Naive thymus-derived CD4-positive, alpha-beta T cell (primary cell): ENCODE measurements around the gene KMO. TPM values are rescaled to one million over a fixed set of nuclear protein-coding genes. Genes with fewer than 3 reads are reported as not detected.

Source experiments
- ATAC-seq: fragments of 150-1000 bp; cut with Tn5 transposase; 2 replicates; pipeline ENCODE4 v1.10.0; 2021; ENCODE audit warnings: mild to moderate bottlenecking, moderate library complexity
- CTCF ChIA-PET: fragments of 350-600 bp; sonication (Branson Sonifier 250); formaldehyde crosslinking; loops from one replicate; lab custom pipeline; 2021; ENCODE audit warnings: antibody characterized with exemption; lab: Charles Lee
- POLR2A ChIA-PET: fragments of 350-600 bp; sonication (Branson Sonifier 250); formaldehyde crosslinking; loops from one replicate; lab custom pipeline; 2021; ENCODE audit warnings: antibody characterized with exemption, inconsistent platforms; lab: Charles Lee
- DNase-seq, 9 donors: peaks; one replicate each; pipeline versions ENCODE4 v3.0.0 to v3.0.0-alpha.2; 2020 to 2022; ENCODE audit warnings: mixed read lengths in 1 of 9
- H3K27ac ChIP-seq: one replicate; pipeline ENCODE4 v1.7.0; 2013; ENCODE audit warnings: mild to moderate bottlenecking, low read depth, low read length, moderate library complexity
- H3K27me3 ChIP-seq, 2 donors: one replicate each; pipeline ENCODE4 v1.7.0; 2013; ENCODE audit warnings: low read length in 2 of 2, mild to moderate bottlenecking in 2 of 2, moderate library complexity in 2 of 2; ENCODE audit not compliant: control insufficient read depth in 2 of 2, insufficient read depth in 2 of 2
- H3K36me3 ChIP-seq, 3 experiments: 1 replicate in 2 of 3; 2 replicates in 1 of 3; pipeline ENCODE4 v1.7.0; 2013; ENCODE audit warnings: low read length in 3 of 3, mild to moderate bottlenecking in 3 of 3, moderate library complexity in 1 of 3; ENCODE audit not compliant: insufficient read depth in 3 of 3, control insufficient read depth in 2 of 3
- H3K4me1 ChIP-seq, 2 donors: one replicate each; pipeline ENCODE4 v1.7.0; 2013; ENCODE audit warnings: low read length in 2 of 2, mild to moderate bottlenecking in 2 of 2, moderate library complexity in 1 of 2; ENCODE audit not compliant: control insufficient read depth in 2 of 2, insufficient read depth in 2 of 2
- H3K4me3 ChIP-seq: 2 replicates; pipeline ENCODE4 v1.7.0; 2013; ENCODE audit warnings: mild to moderate bottlenecking, low read length
- H3K9me3 ChIP-seq, 3 experiments: 1 replicate in 2 of 3; 2 replicates in 1 of 3; pipeline ENCODE4 v1.7.0; 2013; ENCODE audit warnings: low read length in 3 of 3; ENCODE audit not compliant: control insufficient read depth in 2 of 3
- H3K27ac Mint-ChIP-seq, 9 donors: one replicate each; pipeline ENCODE4 v1.8.0; 2020 to 2022; ENCODE audit warnings: mixed read lengths in 9 of 9, mild to moderate bottlenecking in 8 of 9, moderate library complexity in 5 of 9, inconsistent platforms in 2 of 9
- H3K27me3 Mint-ChIP-seq, 5 donors: one replicate each; pipeline ENCODE4 v1.8.0; 2021 to 2022; ENCODE audit warnings: mixed read lengths in 5 of 5, mild to moderate bottlenecking in 1 of 5
- H3K36me3 Mint-ChIP-seq, 5 donors: one replicate each; pipeline ENCODE4 v1.8.0; 2020 to 2022; ENCODE audit warnings: mixed read lengths in 5 of 5, mild to moderate bottlenecking in 3 of 5, inconsistent platforms in 1 of 5
- H3K4me1 Mint-ChIP-seq, 7 donors: one replicate each; pipeline ENCODE4 v1.8.0; 2020 to 2022; ENCODE audit warnings: mixed read lengths in 7 of 7, mild to moderate bottlenecking in 3 of 7, inconsistent platforms in 1 of 7
- H3K4me3 Mint-ChIP-seq, 10 donors: one replicate each; pipeline ENCODE4 v1.8.0; 2020 to 2022; ENCODE audit warnings: mild to moderate bottlenecking in 10 of 10, mixed read lengths in 10 of 10, moderate library complexity in 6 of 10, inconsistent platforms in 2 of 10
- H3K9me3 Mint-ChIP-seq, 11 donors: one replicate each; pipeline ENCODE4 v1.8.0; 2020 to 2022; ENCODE audit warnings: mixed read lengths in 11 of 11, mild to moderate bottlenecking in 4 of 11, inconsistent platforms in 1 of 11, moderate library complexity in 1 of 11
- intact Hi-C, 2 donors: fragments of 100-400 bp; cut with micrococcal nuclease; formaldehyde crosslinking; loops; one replicate each; pipeline ENCODE4 v1.15.1; 2023
- polyA plus RNA-seq, 2 donors: library from polyadenylated mRNA; unstranded; fragments of 300-500 nt; fragmentation: Illumina TruSeq; gene quantifications; one replicate each; pipeline ENCODE4 v1.2.3, GENCODE V29; 2021
- total RNA-seq, 6 experiments: library from RNA in 5 of 6; stranded (reverse) in 5 of 6; gene quantifications; 1 replicate in 5 of 6; 2 replicates in 1 of 6; pipeline ENCODE4 v1.2.3 and lab custom pipeline; 2021 to 2026

KMO gene
- total and polyA plus RNA-seq, 7 experiments from 2014 or later: 0.51 to 3.3 (median 0.82) TPM; not detected in 3

GRCh38 chr1:241645199-241645598 is 113.0 kb downstream of the KMO start:
- intact Hi-C loops: loop anchor here in 1 of 2 donors (10.0 kb wide), 1 partner anchor 1610 kb away; the partner anchor contains the start of genes CEP170 and SDCCAG8
- Histone ChIP-seq H3K27me3 (no peaks in the 10 kb centered on the region), H3K9me3 (no peaks in the 10 kb centered on the region), H3K4me1 (no peaks in the 10 kb centered on the region), H3K4me3 (no peak overlapping the region), H3K27ac (no peak overlapping the region), H3K36me3 (no peaks in the 10 kb centered on the region)
- DNase-seq (no peak), ATAC-seq (no peak)
- peaks cover 0 to 7% (median 4%) of the 10 kb centered on the region in 11 donors for H3K9me3 Mint-ChIP-seq
- peaks cover 0 to 11% (median 6%) of the 10 kb centered on the region in 7 donors for H3K4me1 Mint-ChIP-seq
- POLR2A ChIA-PET: no interaction called here
- H3K27ac Mint-ChIP-seq: no peak overlapping the region
- CTCF ChIA-PET: no interaction called here
- H3K27me3 Mint-ChIP-seq: no peaks in the 10 kb centered on the region
- H3K4me3 Mint-ChIP-seq: no peak overlapping the region
- H3K36me3 Mint-ChIP-seq: peaks cover 0 to 8% (median 0%) of the 10 kb centered on the region in 5 donors

Other genes starting within 250 kb of the KMO start
- gene RGS7, start 175.2 kb upstream of the KMO start, total RNA-seq: not detected
- gene RGS7, start 175.2 kb upstream of the KMO start, polyA plus RNA-seq: not detected
- 10 to 100 TPM; 17.3 to 57.9 (median 21.8) TPM for gene FH, start 12.6 kb upstream of the KMO start, total RNA-seq
- gene FH, start 12.6 kb upstream of the KMO start, polyA plus RNA-seq: 10 to 100 TPM; 41.3 to 52.5 TPM
- gene CHML, start 108.0 kb downstream of the KMO start, total RNA-seq: 10 to 100 TPM; 11.4 to 18.3 (median 14.0) TPM
- gene CHML, start 108.0 kb downstream of the KMO start, polyA plus RNA-seq: 1 to 10 TPM; 6.6 to 6.8 TPM
- gene OPN3, start 108.0 kb downstream of the KMO start, total RNA-seq: 10 to 100 TPM in 3 of 5 experiments, 1 to 10 TPM in 2; 3.6 to 11.5 (median 10.4) TPM
- gene OPN3, start 108.0 kb downstream of the KMO start, polyA plus RNA-seq: 10 to 100 TPM; 25.0 to 32.7 TPM
- gene WDR64, start 119.9 kb downstream of the KMO start, total RNA-seq: under 1 TPM; 0.24 to 0.66 (median 0.49) TPM
- gene WDR64, start 119.9 kb downstream of the KMO start, polyA plus RNA-seq: under 1 TPM; 0.22 to 0.29 TPM